Measurements from ENCODE around the gene PAQR8. TPM values are rescaled to one million over a fixed set of nuclear protein-coding genes. Genes with fewer than 3 reads are reported as not detected.

PAQR8 gene
- total and polyA plus RNA-seq, 2 of the 13 experiments (the other 11 are each of a cell fraction or from before 2014, with no cell fraction given) = 37.7 to 50.7 TPM

GRCh38 chr6:52325695-52326471 lies 36.1 kb upstream of the PAQR8 start (continued):
- TF ChIP-seq SKIL (CRISPR knock-in tag; IDR thresholded peaks at IDR 0.05; ENCODE audit: borderline replicate concordance) (peak; percentile 64; the same call in 1 of the 2 replicates), GLI4 (CRISPR knock-in tag; IDR thresholded peaks at IDR 0.05; ENCODE audit: borderline replicate concordance) (peak; percentile 54; the same call in 1 of the 2 replicates), ZNF660 (CRISPR knock-in tag; IDR thresholded peaks at IDR 0.05; ENCODE audit: borderline replicate concordance, low read depth) (no peak), HMGA1 (CRISPR knock-in tag; conservative IDR thresholded peaks at IDR 0.05) (no peak), ATF4 (CRISPR knock-in tag; IDR thresholded peaks at IDR 0.05) (no peak), GPBP1L1 (CRISPR knock-in tag; IDR thresholded peaks at IDR 0.05) (no peak), ZHX2 (IDR thresholded peaks at IDR 0.05; ENCODE audit: low read depth) (no peak), ZHX2 (CRISPR knock-in tag; IDR thresholded peaks at IDR 0.05; ENCODE audit: borderline replicate concordance) (no peak; the same call in 1 of the 2 replicates), ZBTB8A (CRISPR knock-in tag; IDR thresholded peaks at IDR 0.05; ENCODE audit: borderline replicate concordance, low read depth) (no peak), POLR2A (IDR thresholded peaks at IDR 0.05; ENCODE audit: insufficient read depth in 1 of 2, low read depth in 2 of 2, low read length in 2 of 2) (peak; percentile 37 to 49; a peak in 3 of 4 replicates), ZNF770 (CRISPR knock-in tag; IDR thresholded peaks at IDR 0.05) (peak; percentile 88)
